HG03196 (cell line): Measurements from ENCODE around the gene TIMP2.
"Not testable (repeated sequence)": the region's sequence is repeated elsewhere in the genome, so short reads cannot be mapped to it uniquely, and the experiment has no call there.

Experiments used
- ATAC-seq: cut with Tn5 transposase; IDR thresholded peaks from one replicate; pipeline ENCODE4 v1.9.1; 2021; ENCODE audit not compliant: unreplicated experiment

TIMP2 gene

DNA sequence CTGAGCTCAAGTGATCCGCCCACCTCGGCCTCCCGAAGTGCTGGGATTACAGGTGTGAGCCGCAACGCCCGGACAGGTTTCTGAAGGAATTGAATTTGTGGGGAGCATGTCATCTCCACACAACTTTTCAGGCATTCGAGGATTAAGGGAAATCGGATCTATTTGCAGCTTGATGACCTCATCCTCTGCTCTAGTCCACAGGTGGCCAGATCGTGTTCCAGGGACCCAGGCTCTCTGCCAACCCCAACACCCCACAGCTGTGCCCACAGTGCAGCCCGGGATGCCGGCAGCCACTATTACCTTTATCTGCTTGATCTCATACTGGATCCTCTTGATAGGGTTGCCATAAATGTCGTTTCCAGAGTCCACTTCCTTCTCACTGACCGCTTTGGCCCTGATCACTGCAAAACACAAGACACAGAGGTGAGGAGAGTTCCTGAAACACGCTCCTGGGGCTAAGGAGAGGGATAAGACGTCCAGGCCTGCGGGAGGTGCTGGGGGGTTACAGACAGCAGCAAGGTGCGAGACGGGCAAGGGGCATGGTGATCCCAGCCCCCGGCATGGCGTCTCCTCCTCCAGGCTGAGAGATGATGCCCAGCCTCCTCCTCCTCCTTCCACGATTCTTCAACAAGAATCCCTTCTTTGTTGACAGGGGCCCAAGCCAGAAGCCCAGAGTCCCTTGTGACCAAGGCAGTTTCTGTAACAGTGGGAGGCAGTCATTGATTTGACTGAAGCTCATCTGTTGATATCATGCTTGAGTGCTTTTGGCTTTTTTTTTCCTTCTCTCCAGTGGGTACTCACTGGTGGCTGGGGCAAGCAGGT is 51.5 kb downstream of the TIMP2 start:
- no peak for ATAC-seq

DNA sequence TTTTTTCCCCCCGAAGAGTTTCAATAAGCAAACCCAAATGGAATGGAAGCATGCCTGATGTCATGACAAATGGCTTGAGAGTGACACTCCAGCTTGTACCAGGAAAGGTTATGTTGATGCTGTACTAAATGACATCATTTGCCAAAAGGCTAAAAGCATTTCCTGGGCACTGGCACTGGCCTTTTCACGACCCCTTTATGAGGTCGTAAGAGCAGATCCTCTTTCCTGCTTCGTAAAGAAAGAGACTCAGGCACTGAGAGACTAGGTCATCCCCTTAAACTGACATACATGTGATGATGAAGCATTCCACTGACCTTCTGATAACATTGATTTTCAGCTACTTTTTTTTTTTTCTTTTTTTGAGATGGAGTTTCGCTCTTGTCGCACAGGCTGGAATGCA is 52.7 kb downstream of the TIMP2 start:
- no peak for ATAC-seq

DNA sequence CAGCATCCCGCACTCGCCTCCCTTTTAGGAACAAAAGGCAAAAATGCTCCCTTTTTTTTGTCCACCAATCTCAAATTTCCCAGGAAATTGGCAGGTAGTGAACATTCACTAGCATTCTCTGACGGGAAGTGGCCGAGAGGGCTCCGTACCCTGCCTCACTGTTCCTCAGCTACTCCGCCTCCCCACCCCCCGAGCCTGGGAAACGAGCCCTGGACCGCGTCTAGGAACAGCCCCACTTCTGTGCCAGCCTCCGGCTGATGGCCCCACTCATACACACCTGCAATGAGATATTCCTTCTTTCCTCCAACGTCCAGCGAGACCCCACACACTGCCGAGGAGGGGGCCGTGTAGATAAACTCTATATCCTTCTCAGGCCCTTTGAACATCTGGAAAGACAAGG is 54.6 kb downstream of the TIMP2 start:
- ATAC-seq: no peak

DNA sequence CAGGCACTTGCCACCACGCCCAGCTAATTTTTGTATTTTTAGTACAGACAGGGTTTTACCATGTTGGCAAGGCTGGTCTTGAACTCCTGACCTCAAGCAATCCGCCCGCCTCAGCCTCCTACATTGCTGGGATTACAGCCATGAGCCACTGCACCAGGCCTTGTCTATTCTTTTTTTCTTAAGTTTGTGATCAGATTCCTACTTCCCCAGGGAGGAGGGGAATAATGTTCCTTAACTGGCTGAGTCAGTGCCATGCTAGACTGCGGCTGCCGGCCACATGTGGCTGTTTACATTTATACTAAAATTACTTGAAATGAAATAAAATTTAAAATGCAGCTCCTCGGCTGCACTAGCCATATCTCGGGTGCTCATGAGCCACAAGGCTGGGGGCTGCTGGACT is 56.8 kb downstream of the TIMP2 start:
- no peak for ATAC-seq

DNA sequence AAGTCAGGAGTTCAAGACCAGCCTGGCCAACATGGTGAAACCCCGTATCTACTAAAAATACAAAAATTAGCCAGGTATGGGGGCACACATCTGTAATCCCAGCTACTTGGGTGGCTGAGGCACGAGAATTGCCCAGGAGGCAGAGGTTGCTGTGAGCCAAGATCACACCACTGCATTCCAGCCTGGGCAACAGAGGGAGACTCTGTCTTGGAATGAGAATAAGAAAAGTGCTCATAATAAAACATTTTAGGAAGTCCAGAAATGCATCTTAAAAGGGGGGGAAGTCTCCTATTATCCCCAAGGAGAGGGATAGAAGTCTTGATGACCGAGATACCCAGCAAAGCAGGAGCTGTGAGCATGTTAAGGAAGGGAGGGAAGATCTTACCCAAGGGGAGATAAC is 58.1 kb downstream of the TIMP2 start:
- ATAC-seq: not testable (repeated sequence)

DNA sequence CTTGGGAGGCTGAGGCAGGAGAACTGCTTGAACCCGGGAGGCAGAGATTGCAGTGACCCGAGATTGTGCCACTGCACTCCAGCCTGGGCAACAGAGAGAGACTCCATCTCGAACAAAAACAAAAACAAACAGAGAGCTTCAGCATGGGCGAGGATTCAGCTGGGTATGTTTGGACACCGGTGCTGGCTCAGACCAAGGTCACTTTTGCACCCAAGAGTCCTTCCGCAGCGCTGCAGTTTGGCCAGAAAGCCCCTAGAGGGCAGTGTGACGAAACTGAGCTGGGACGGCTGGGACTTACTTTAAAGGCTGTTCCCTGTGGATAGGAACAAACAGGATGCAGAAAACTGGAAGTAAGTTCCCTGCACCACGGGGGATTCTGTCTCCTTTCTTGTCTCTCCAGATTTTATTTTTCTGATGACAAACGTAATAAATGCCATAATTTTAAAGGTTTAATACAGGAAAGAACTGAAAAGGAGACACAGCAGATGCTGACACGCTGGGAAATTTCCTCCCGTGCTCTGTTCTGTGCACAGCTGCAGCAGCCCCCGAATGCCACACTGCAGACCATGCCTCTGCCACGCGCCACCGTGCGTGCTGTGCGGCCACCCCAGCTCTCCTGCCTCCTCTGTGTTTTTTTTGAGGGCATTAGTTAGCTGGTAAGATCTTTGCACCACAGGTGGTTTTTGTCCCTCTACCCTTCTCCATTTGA is 59.4 kb downstream of the TIMP2 start:
- no peak for ATAC-seq

GRCh38 chr17:78864117-78864516 is 61.1 kb downstream of the TIMP2 start:
- ATAC-seq: no peak

- ATAC-seq: no peak
Measured at GRCh38 chr17:78862073-78863023, 62.8 kb downstream of the TIMP2 start.

GRCh38 chr17:78861229-78861628 is 64.0 kb downstream of the TIMP2 start:
- no peak for ATAC-seq

GRCh38 chr17:78859051-78859450 is 66.1 kb downstream of the TIMP2 start:
- ATAC-seq: no peak

- no peak for ATAC-seq
Measured at GRCh38 chr17:78857266-78857665, 67.9 kb downstream of the TIMP2 start.

GRCh38 chr17:78855561-78856165 is 69.5 kb downstream of the TIMP2 start:
- no peak for ATAC-seq

GRCh38 chr17:78854508-78854907 is 70.7 kb downstream of the TIMP2 start:
- ATAC-seq: no peak

DNA sequence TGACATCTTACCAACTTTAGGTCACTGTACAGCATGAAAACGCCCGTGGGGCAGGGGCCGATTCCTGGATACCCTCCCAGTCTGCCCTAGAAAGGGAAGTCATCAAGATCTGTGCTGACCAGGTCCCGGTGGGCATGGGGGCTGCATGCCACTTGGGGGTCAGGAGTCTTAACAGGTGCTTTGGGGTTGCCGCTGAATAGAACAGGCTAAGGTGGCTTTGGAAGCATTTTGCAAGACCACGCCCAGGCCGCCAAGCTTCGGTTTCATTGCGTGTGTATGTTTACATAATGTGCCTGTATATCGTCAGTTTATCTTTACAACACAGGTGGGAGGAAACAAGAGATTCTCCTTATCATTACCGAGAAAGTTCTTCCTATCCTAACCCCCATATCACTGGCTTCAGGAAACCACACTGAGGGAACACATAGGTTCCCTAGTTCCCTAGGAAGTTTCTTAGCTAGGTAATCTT is 71.2 kb downstream of the TIMP2 start:
- no peak for ATAC-seq

GRCh38 chr17:78852709-78853121 is 72.5 kb downstream of the TIMP2 start:
- no peak for ATAC-seq

GRCh38 chr17:78849026-78849425 is 76.2 kb downstream of the TIMP2 start:
- ATAC-seq: no peak

- ATAC-seq: no peak
Measured at GRCh38 chr17:78847052-78847451, 78.1 kb downstream of the TIMP2 start.

- ATAC-seq: no peak
Measured at GRCh38 chr17:78844301-78845005, 80.7 kb downstream of the TIMP2 start.

DNA sequence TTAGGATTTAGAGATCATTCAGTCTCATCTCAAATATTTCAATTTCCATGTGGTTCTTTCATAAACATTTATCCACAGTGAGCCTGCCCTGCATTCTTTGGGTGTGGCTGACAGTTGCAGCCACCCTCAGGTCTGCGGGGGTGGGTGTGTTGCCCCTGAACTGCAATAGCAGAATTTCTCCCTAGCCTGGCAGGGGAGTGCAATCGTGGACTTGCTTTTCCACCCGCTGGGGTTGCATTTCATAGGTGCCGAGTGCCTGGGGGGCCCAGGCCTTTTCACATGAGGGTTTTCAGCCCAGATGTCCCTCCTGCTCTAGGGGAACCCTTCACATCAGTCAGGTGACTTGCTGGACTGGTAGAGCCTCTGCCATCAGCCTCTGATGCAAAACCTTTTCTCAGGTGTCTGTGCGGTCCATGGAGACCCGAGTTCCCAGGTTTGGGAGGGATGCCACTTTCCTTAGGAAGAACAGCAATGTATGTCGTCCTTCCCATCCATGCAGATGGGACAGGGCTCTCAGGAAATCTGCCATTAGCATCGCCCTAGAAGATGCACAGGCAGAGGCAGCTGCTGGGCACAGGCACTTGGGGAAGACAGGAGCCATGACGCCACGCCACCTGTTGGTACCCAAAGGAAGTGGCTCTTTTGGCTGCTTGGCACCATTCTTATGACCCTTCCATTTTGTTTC is 82.2 kb downstream of the TIMP2 start:
- no peak for ATAC-seq
